Vagina (tissue), 2 donors: ENCODE data around the gene CACNA1D.

Source experiments
- CTCF ChIP-seq, 3 experiments: fragments of 450-650 bp in 2 of 3; fragments of 200-600 bp in 1 of 3; sonication (generic) in 1 of 3; IDR thresholded peaks; one replicate each; pipeline ENCODE4 v1.5.1; 2017 to 2019; ENCODE audit warnings: antibody characterized with exemption in 3 of 3, mild to moderate bottlenecking in 2 of 3, moderate library complexity in 2 of 3
- POLR2AphosphoS5 ChIP-seq, 2 donors: sonication (generic); formaldehyde crosslinking; IDR thresholded peaks; one replicate each; pipeline ENCODE4 v1.9.0; 2017; ENCODE audit warnings: antibody characterized with exemption in 2 of 2, mild to moderate bottlenecking in 2 of 2, low read depth in 1 of 2; ENCODE audit not compliant: insufficient read depth in 1 of 2

- TF ChIP-seq POLR2AphosphoS5 (IDR thresholded peaks at IDR 0.05; ENCODE audit: insufficient read depth in 1 of 2, low read depth in 1 of 2) (no peak), CTCF (IDR thresholded peaks at IDR 0.05) (no peak)
Measured at GRCh38 chr3:53705774-53706173, 211.4 kb downstream of the CACNA1D start.
